Astrocyte of the spinal cord (primary cell): ENCODE measurements around the gene ULK4.

Experiments used
- DNase-seq: peaks from one replicate; pipeline ENCODE4 v3.0.0; 2011; ENCODE audit warnings: low read depth, low spot score
- H3K4me3 ChIP-seq: 2 replicates; pipeline ENCODE4 v1.5.1; 2011; ENCODE audit warnings: low read depth, mild to moderate bottlenecking, low read length, moderate library complexity
- in situ Hi-C: cut with HindIII; loops from 2 replicates; pipeline ENCODE4 v1.10.0; 2017; ENCODE audit warnings: low sequenced_read_pairs
- TF ChIP-seq, protein P1 (sequence below): IDR thresholded peaks from 2 replicates; pipeline ENCODE4 v1.5.1; 2012; ENCODE audit warnings: low read depth, mild to moderate bottlenecking, low read length, inconsistent platforms

Gene ULK4

DNA sequence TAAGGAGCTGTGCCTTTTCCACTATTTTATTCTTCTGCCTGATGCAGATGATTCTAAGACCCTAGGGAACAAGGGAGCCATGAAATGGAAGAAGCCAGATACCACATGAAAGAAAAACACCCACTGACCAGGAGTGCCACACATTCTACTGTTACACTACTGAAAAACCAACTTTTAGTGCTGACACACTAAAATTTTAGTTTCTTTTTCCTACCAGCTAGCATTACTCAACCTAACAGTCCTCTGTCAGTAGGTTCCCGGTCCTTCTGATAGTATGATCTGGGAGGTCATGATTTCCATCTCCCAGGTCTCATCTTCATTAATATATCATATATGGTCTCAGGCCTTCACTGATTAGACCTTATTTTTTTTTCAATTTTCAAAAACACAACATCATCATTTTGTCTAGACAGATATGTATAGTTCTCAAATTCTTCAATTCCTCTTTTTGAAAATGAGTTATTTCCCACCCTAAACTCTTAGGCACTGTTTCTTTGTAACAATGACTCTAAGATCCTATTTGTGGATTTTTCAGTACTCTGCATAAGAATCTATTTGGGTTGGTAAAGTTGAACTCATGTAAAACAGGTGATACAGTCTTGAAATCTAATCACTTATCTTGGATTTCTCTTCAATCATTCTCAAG is 440.8 kb downstream of the ULK4 start:
- in situ Hi-C loops, result no loop called here
- TF ChIP-seq, protein P1, sequence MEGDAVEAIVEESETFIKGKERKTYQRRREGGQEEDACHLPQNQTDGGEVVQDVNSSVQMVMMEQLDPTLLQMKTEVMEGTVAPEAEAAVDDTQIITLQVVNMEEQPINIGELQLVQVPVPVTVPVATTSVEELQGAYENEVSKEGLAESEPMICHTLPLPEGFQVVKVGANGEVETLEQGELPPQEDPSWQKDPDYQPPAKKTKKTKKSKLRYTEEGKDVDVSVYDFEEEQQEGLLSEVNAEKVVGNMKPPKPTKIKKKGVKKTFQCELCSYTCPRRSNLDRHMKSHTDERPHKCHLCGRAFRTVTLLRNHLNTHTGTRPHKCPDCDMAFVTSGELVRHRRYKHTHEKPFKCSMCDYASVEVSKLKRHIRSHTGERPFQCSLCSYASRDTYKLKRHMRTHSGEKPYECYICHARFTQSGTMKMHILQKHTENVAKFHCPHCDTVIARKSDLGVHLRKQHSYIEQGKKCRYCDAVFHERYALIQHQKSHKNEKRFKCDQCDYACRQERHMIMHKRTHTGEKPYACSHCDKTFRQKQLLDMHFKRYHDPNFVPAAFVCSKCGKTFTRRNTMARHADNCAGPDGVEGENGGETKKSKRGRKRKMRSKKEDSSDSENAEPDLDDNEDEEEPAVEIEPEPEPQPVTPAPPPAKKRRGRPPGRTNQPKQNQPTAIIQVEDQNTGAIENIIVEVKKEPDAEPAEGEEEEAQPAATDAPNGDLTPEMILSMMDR, result no peak
- no peak overlapping the region for H3K4me3 ChIP-seq
- DNase-seq, result no peak

DNA sequence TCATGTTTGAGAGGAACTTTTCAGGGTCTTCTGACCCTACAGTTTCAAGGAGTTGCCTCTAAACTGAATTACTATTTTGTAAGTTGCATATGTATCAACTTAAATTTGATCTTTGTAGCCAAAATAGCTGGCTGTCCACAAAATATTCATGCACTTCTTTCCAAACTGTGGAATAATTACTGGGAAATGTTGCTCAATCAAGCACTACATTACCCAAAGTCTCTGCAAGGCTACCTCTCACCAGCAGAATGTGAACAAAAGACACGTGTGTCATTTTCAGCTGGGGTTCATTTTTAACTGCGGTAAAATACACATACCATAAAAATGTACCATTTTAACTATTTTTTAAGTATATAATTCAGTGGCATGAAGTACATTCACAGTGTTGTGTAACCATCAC is 442.2 kb downstream of the ULK4 start:
- in situ Hi-C loops, result no loop called here
- TF ChIP-seq, protein P1, result no peak
- DNase-seq, result no peak
- no peak overlapping the region for H3K4me3 ChIP-seq

DNA sequence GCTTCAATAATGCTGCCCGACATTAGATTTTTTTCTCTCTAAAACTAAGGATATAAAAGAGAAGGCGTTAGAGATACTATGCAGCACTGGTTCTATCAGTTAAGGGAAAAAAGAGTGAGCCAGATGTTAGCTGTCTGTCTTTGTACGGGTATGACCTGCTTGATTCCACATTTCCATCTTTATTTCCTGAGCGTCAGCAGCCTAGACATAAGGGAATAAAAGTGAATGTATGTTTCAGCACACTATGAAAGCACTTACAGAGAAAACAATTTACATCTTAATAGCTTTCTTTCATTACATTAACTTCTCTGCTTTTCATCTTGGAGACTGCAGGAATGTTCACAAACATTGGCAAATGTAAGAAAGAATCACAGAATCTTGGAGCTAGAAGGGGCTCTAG is 443.3 kb downstream of the ULK4 start:
- TF ChIP-seq, protein P1, result no peak
- in situ Hi-C loops, result no loop called here
- no peak for DNase-seq
- no peak overlapping the region for H3K4me3 ChIP-seq

DNA sequence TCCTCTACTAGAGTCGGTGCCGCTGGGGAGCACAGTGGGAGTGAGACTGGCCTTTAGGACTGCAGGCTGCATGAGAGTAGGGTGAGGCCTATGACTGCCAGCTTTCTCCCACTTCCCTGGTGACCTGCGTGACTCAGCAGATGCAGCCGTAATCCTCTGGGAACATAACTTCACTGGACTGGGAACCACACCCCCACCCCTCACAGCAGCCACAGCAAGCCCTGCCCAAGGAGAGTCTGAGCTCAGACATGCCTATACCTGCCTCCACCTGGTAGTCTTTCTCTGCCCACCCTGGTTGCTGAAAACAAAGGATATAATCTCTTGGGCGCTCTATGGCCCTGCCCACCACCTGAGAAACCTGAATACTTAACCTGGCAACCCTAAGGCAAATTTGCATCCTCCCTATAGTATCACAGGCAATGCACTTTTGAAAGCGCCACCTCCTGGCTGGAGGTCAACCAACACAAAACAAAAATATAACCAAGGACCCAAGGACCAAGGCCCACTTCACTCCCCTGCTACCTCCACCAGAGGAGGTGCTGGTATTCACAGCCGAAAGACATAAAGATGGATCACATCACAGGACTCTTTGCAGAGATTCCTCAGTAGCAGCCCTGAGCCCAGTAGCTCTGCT is 453.7 kb downstream of the ULK4 start:
- H3K4me3 ChIP-seq, result no peak overlapping the region
- DNase-seq, result peak; percentile 6

DNA sequence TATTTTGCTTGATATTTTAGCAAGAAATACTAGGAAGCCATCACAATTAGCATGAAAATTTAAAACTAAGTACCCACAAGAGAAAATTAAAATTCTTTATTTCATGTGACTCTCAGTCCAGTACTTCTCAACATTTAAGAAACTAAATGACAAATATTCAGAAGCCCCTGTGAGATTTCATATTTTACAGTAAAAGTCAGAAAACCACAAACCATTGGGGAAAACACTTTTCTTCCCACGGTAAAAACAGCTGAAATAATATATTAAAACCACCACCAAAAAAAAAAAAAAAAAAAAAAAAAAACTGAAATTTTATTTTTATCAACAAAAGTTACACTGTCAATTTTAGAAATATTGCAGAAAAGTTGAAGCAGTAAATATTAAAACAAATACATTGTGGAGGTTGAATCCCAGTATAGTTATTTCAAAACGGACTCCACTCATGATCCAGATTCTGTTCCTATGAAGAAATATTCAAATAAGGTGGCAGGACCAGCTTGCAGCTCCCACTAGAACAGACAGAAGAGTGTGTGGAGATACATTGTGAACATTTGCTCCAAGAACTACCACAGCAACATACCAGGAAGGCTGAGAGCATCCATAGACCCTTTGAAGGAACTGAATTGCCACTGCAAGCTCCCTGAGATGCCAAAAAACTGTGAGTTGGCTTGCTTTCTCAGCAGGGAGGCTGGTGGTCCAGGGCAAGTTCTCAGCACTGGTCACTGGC is 454.4 kb downstream of the ULK4 start:
- TF ChIP-seq, protein P1, result no peak
- DNase-seq, result peak; percentile 11
- no peak overlapping the region for H3K4me3 ChIP-seq
- in situ Hi-C loops, result no loop called here

More for the DNA sequence above, 453.7 kb downstream of the ULK4 start:
- TF ChIP-seq, protein P1, result peak; percentile 12
- in situ Hi-C loops, result no loop called here

DNA sequence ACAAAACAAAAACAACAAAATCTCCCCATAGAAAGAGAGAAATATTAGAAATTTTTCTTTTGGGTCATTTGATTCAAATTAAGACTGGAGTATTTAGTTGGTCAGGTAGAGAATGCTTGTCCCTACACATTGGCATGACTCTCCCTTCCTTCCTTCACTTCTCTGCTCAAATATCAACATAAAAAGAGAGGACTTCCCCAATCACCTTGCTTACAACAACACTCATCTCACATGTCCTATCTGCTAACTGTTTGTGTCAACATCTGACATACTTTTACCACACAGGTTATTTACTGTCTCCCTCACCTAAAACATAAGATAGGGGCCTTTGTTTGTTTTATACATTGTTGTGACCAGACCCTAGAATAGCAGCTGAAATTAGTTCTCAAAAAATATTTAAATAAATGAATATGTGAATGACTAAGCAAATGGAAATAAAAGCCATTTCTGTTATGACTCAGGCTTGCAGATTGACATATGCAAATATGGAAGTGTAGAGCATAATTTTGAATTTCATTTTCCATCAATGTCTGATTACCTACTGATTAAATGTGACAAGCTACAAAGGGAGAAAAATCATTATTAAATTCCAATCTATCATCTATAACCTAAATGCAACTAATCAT is 457.8 kb downstream of the ULK4 start:
- H3K4me3 ChIP-seq, result no peak overlapping the region
- TF ChIP-seq, protein P1, result no peak
- in situ Hi-C loops, result no loop called here
- DNase-seq, result no peak
